NCI-H2227 (cell line): Measurements from ENCODE around the gene COL4A2.

Experiments used
- DNase-seq: peaks from one replicate; lab custom pipeline; 2025; ENCODE audit not compliant: unreplicated experiment; lab: John Stamatoyannopoulos, UW

Gene COL4A2

GRCh38 chr13:110306960-110307766, at the start of gene COL4A2, which contains the start of gene COL4A1:
Gene COL4A2, plus strand, starts transcription at chr13:110307284. Its CDS starts 620 bp downstream, at chr13:110307904.
Gene COL4A1, minus strand, starts transcription at chr13:110307157. Its CDS starts 130 bp downstream, at chr13:110307027.
- no peak for DNase-seq

- no peak for DNase-seq
Observed at GRCh38 chr13:110257408-110257807, 49.7 kb upstream of the COL4A2 start.

GRCh38 chr13:110258876-110259631, 48.0 kb upstream of the COL4A2 start:
- no peak for DNase-seq

GRCh38 chr13:110259651-110260050, 47.4 kb upstream of the COL4A2 start:
- DNase-seq: no peak

- DNase-seq: no peak
Observed at GRCh38 chr13:110261166-110262081, 45.7 kb upstream of the COL4A2 start.

- no peak for DNase-seq
Observed at GRCh38 chr13:110262082-110262436, 45.0 kb upstream of the COL4A2 start.

GRCh38 chr13:110262508-110263291, 44.4 kb upstream of the COL4A2 start:
- no peak for DNase-seq

GRCh38 chr13:110263404-110263803, 43.7 kb upstream of the COL4A2 start:
- no peak for DNase-seq

- DNase-seq: no peak
Observed at GRCh38 chr13:110263888-110264287, 43.2 kb upstream of the COL4A2 start.

- no peak for DNase-seq
Observed at GRCh38 chr13:110264685-110265275, 42.3 kb upstream of the COL4A2 start.

GRCh38 chr13:110265341-110265681, 41.8 kb upstream of the COL4A2 start:
- no peak for DNase-seq

- DNase-seq: no peak
Observed at GRCh38 chr13:110265682-110266430, 41.2 kb upstream of the COL4A2 start.

- no peak for DNase-seq
Observed at GRCh38 chr13:110266431-110266809, 40.7 kb upstream of the COL4A2 start.

GRCh38 chr13:110266983-110267382, 40.1 kb upstream of the COL4A2 start:
- no peak for DNase-seq

- no peak for DNase-seq
Observed at GRCh38 chr13:110268061-110268460, 39.0 kb upstream of the COL4A2 start.

- no peak for DNase-seq
Observed at GRCh38 chr13:110268576-110269185, 38.4 kb upstream of the COL4A2 start.

GRCh38 chr13:110269509-110270185, 37.4 kb upstream of the COL4A2 start:
- DNase-seq: no peak

- no peak for DNase-seq
Observed at GRCh38 chr13:110270507-110270906, 36.6 kb upstream of the COL4A2 start.
